Measurements from ENCODE around the gene CLGN. TPM values are rescaled to one million over a fixed set of nuclear protein-coding genes. Genes with fewer than 3 reads are reported as not detected.

CLGN gene
- total and polyA plus RNA-seq, 2 of the 4 experiments (the other 2 are of a cell fraction), result 0.36 to 0.75 TPM

DNA sequence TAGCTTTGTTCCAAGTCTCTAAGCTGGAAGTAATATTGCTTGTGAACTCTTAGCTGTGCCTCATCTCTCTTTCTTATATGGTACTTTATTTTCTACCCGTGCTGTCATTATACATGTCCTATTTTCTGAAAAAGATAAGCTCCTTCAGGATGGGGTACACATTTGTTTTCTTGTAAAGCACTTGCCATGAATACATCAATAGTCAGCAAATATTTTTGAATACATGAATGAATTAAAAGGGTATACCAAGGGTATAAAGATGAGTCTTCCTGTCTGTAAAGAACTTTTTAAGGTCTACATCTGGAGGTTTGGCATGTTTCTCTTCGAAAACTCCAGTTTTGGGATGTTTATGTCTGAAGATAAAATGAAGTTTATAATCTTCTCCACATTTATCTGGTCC lies 27.3 kb downstream of the CLGN start:
- Histone ChIP-seq H3K56ac (ENCODE audit: extremely low read depth, insufficient read depth, low read length) (no peak overlapping the region), H2AFZ (replicated peaks; ENCODE audit: low read length, poor library complexity) (no peak overlapping the region), H3K27me3 (ENCODE audit: control insufficient read depth, insufficient read depth, low read length) (no peaks in the 10 kb centered on the region; the same call in 1 of the 2 replicates), H3K4me2 (ENCODE audit: low read depth, low read length) (no peak overlapping the region), H3K14ac (replicated peaks; ENCODE audit: low read depth, low read length) (no peak overlapping the region), H3K9me1 (ENCODE audit: insufficient read depth, low read length) (no peaks in the 10 kb centered on the region), H3K79me1 (ENCODE audit: low read depth in 1 of 2, low read length in 2 of 2) (no peaks in the 10 kb centered on the region), H4K5ac (ENCODE audit: low read depth, low read length) (no peak overlapping the region), H3K4me1 (ENCODE audit: control insufficient read depth, insufficient read depth, low read length) (no peaks in the 10 kb centered on the region), H2BK5ac (ENCODE audit: low read depth, low read length, poor library complexity, severe bottlenecking) (no peak overlapping the region), H3K4ac (ENCODE audit: low read depth, low read length) (no peak overlapping the region), H3K27ac (ENCODE audit: insufficient read depth, low read length) (no peak overlapping the region), H4K91ac (ENCODE audit: insufficient read depth, low read depth, low read length) (no peak overlapping the region), H2BK20ac (ENCODE audit: low read depth, low read length) (no peak overlapping the region), H3K36me3 (ENCODE audit: control insufficient read depth, insufficient read depth, low read length) (no peaks in the 10 kb centered on the region), H4K8ac (ENCODE audit: low read depth in 2 of 2, low read length in 2 of 2) (no peak overlapping the region), H3K9ac (ENCODE audit: low read depth, low read length) (no peak overlapping the region), H2AK9ac (replicated peaks; ENCODE audit: low read depth, low read length, poor library complexity) (no peak overlapping the region), H3K4me3 (ENCODE audit: insufficient read depth, low read depth, low read length) (no peak overlapping the region), H4K20me1 (ENCODE audit: insufficient read depth, low read length) (no peaks in the 10 kb centered on the region), H3K9me3 (ENCODE audit: control insufficient read depth, insufficient read depth, low read length) (no peaks in the 10 kb centered on the region), H2BK120ac (ENCODE audit: low read depth, low read length) (no peak overlapping the region), H2AK5ac (ENCODE audit: low read depth, low read length) (no peak overlapping the region), H3K18ac (ENCODE audit: low read depth, low read length) (no peak overlapping the region), H3K23ac (ENCODE audit: low read depth, low read length) (no peak overlapping the region), H2BK15ac (ENCODE audit: low read depth, low read length) (no peak overlapping the region)
- ChIA-PET POLR2A (ENCODE audit: unreplicated experiment) (no interaction called here), CTCF (interaction anchor here (0.8 kb wide), 1 partner anchor 12 kb away, joined by 3 read pairs; no protein-coding TSS in a partner anchor)
- no TSS peak for BruUV-seq (replicated peaks)
- dilution Hi-C loops (cut with HindIII; ENCODE audit: low sequenced_read_pairs, unreplicated experiment) (no loop called here), intact Hi-C loops (cut with micrococcal nuclease) (no loop called here), in situ Hi-C loops (cut with MboI; ENCODE audit: low sequenced_read_pairs) (no loop called here)
- TF ChIP-seq MAFK (IDR thresholded peaks at IDR 0.05; ENCODE audit: low read depth, low read length), result peak; percentile 78
- no peak for TF ChIP-seq RCOR1 (IDR thresholded peaks at IDR 0.05; ENCODE audit: insufficient replicate concordance, low read length)
- no peak for DNase-seq
- WGBS, 2 experiments (ENCODE audit: extremely low coverage in 2 of 2, insufficient read length in 1 of 2), result no CpG with 5 or more reads among the region's 2 CpGs
- no peak for ATAC-seq (ENCODE audit: low read depth)

All from IMR-90 (cell line).